HTR-8/SVneo (cell line): Measurements from ENCODE around the gene ETS1.

ENCODE experiments used
- DNase-seq: peaks from one replicate; pipeline ENCODE4 v3.0.0; 2011; ENCODE audit warnings: low spot score, mixed read lengths; ENCODE audit not compliant: insufficient read length
- FAIRE-seq: peaks from 2 replicates; lab custom pipeline; 2011; peaks lifted over from hg19 to GRCh38; lab: Jason Lieb, UNC

The ETS1 gene

DNA sequence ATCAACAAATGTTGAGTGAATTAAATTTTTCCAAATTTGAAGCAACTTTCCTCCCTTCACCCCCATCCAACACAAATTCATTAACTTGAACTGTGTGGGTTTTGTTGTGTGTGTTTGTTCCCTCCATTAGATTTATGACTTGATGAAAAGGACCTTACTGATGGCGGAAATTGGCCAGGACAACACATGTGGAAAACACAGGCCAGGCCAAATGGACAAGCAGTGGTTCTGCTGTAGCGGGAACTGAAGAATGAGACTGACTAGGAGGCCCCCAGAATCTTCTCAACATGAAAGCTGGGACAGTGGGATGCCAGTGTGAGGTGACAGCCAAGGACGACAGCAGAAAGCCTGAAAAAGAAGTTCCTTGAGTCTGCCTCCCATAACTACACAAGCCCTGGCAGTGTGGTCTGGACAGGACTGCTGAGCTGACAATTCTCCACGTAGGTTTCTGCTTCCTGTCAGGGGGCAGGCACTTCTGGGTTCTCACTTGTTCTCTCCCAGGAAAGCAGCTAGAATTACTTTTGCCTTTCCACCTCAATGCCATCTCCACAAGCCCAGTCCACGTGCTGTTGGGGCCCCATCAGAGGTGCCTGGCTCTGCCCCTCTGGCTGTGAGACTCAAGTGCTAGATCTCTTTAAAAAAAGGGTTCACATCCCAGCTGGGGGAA lies 94.3 kb downstream of the ETS1 start:
- DNase-seq (no peak), FAIRE-seq (no peak)

DNA sequence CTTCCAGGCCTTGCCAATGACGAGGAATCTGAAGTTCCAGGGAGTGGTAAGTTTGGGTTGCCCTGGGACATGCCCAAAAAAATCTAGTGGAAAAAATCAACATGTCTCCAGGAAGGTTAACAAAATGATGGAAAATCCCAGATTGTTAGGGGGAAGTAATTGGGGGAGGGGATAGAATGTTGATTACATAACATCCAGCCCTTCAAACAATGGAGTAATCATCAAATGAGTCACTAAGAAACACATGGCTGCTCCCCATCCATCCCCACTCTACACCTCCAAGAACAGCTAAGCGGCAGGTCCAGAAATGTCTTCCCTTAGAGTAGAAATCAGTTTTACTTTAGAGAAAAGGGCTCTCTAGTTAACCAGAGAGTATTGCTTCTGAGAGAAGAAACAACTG lies 94.9 kb downstream of the ETS1 start:
- DNase-seq = no peak
- no peak for FAIRE-seq

DNA sequence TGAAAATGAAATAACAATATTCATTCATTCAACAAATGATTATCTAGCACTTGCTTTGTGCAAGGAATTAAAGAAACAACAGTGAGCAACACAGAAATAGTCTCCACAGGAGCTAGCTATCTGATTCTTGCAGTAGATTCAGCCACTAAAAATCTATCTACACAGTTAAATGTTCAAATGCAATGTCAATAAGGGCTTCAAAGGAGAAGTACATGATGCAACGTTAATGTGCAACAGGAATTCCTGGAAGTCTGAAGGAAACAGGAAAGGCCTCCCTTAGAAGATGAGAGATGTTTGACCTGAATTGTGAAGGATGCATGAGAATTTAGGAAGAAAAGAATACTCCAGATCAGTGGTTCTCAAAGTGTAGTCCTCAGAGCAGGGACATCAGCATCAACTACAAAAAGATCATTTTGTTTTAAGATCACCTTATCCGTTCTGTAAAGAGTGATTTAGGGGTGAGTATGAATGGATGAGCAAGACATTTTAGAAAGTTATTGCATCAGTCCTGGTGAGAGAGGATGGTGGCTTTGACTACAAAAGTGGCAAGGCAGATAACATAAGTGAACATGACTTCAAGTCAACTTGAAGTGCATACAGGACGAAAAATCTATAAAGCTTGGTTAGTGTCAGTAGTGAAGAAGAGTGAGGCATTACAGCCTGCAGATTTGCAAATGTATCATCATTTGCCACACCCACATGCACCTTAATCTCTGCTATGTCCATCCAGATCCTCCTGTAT lies 96.0 kb downstream of the ETS1 start:
- DNase-seq = no peak

DNA sequence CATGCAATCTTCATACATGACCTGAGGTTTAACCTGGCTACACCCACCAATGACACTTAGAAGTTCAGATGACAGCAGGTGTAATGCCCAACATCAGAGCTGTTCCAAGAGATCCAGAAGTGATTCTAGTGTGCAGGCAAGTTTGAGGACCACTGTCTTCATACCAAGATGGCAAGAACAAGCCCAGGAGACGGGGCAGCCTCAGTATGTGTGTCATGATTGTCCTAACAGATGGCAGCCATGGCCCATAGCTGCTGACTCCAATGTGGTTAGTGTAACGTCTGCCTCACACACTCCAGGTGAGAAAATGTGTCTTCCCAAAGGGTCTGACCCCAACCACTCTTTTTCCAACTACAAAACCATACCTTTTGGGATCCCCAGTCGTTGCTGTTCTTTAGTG lies 97.3 kb downstream of the ETS1 start:
- no peak for FAIRE-seq
- DNase-seq = no peak

More for the DNA sequence above, 96.0 kb downstream of the ETS1 start:
- no peak for FAIRE-seq

DNA sequence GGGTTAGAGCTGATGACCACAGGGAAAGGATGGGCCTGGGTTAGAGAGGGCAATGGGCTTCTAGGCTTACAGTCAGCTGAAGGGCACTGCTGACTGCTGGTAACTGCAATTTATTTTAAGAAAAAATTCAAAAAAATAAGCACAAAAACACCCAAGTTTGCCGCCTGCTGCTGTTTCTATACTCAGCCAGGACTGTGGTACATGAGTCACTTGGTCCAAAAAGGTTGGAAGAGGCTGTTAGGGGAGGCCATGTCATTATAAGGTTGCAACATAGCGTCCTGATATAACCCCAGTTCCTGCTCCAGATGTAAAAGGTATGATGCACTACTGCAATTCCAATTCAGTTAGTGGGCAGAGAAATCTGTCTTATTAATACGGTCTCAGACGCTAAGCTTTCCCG lies 98.9 kb downstream of the ETS1 start:
- no peak for DNase-seq
- FAIRE-seq = no peak

DNA sequence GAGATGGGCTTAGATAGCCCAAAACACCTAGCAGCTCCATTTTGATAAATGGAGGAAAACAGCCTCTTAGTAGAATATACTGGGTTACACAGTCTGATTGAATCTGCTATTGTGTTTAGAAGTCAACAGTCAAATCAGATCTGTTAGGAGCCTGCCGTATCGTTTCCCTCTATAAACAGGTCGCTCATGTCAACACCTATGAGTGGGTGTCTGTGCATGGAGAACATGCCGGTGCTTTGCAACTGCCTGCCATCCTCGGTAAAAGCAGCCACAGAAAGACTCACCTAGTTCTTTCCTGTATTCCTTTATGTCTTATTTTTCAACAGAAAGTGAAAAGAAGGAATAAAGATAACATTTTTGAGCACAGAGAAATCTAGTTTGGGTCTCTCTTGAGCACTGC lies 99.4 kb downstream of the ETS1 start:
- FAIRE-seq (no peak), DNase-seq (no peak)

DNA sequence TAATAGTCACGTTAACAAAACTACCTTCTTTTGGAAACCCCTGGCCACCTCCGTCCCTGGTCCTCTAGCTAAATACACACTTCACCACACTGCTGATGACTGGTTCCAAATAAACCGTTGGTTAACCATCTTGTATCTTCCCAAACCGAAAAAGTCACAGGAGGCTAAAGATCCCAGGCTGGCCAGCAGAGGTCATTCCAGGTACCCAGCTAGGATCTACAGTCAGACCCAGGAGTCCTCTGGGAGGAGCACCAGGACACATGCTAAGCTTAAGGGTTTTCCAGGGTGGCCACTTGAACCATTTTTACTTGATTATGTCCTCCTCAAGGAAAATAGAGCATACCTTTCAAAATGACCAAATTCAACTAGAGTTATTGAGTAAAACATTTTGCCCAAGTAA lies 103.2 kb downstream of the ETS1 start:
- FAIRE-seq (no peak), DNase-seq (no peak)

DNA sequence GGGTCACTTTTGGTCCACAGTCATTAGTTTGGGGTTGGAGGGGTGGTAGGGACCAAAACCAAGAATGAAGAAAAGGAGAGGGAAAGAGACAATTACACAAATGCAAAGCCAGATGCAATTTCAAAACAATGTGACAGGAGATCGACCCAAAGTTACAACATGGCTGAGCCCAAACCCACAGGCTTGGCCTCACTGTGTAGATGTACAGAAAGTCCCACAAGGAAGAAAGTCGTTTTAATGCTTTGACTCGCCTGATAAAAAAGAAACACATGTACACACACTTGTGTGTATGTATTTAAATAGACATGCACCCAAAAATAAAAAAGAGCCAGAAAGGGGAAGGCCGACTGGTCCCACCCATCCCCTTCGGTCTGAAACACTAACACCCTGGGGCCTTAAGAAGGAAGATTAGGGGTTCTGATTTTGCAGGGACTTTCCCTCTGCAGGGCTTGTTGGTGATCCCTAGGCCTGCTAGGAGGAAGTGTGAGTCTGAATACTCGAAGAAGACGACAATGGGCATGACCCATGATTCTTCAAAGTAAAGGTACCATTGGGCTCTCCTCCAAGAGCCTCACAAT lies 104.1 kb downstream of the ETS1 start:
- FAIRE-seq (no peak), DNase-seq (no peak)

DNA sequence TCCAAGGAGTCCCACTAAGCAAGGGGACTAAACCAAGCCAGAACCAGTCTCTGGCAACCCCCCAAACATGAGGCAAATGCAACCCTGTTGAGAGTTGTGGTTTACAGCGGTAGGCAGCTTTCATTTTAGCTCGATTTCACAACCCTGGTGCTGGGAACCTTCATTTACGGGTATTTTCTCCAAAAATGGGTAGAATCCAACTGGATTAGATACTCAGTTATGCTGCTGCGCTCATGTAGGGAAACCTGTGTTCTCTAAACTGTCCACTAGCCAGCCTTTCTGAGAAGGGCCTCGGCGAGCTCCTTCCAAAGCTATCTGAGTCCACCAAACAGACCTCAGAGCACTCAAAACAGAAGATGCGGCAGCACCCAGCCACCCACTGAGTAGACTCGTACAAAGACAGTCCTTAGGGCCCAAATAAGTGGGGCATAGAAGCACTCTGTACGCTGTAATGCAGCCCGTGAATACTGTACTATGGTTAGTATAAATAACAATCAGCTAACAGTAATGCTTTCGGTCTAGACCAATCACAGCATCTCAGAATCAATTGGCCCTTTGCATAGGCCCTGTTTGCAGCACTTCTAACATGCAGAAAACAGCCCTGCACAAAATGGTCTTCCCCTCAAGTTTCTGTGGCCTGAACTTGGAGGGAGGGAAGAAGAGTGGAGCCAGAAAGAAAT lies 104.7 kb downstream of the ETS1 start:
- DNase-seq (no peak), FAIRE-seq (no peak)

DNA sequence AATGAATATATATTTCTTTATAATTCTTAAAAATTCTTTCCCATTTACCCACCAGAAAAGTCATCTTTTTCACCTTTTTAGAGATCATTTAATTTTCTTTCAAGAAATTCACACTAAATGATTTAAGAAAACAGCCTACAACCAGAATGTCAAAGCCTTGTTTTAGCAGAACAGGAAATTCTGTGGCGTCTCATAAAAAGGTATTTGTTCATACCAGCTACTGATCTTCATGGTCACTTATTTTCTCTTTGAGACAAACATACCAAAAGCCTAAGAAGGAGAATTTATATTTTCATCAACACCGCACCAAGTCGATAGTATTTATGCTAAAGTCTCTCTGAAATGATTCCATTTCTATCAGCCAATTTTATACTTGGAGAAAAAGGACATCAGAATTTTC lies 105.3 kb downstream of the ETS1 start:
- no peak for FAIRE-seq
- DNase-seq = no peak

DNA sequence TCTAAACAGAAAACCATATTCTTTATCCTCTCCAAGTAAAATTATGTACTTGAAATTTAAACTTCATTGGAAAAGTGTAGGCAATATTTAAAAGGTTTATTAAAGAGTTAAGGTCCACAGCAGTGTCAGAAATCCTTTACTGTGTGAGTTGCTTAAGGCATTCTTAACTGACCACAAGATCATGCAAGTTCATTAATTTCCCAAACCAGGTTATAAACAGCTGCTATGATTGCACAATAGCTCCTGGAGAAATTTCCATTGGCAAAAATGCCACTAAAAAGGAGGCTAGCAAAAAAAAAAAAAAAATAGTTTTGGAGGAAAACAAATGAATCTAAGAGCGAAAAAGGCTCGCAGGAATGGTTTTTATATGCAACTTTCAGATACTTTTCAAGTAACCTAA lies 106.2 kb downstream of the ETS1 start:
- DNase-seq (peak; percentile 49), FAIRE-seq (no peak)

DNA sequence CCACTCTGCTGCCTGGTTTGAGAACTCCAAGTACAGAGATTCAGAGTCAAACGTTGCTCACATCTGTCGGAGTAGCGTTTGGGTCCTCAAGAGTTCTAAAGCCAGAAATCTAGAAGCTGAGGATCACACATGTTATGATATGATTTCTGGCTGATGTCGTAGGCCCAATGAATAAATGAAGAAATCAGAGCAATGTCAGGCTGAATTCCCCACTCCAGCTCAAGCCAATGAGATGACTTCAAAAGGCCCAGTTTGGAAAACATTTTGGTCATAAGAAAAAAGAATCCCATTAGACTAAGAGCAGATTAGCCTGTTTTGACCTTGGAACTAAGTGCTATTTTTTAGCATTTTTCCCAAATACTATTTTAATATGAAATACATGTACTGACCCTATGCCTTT lies 106.7 kb downstream of the ETS1 start:
- FAIRE-seq (no peak), DNase-seq (no peak)

DNA sequence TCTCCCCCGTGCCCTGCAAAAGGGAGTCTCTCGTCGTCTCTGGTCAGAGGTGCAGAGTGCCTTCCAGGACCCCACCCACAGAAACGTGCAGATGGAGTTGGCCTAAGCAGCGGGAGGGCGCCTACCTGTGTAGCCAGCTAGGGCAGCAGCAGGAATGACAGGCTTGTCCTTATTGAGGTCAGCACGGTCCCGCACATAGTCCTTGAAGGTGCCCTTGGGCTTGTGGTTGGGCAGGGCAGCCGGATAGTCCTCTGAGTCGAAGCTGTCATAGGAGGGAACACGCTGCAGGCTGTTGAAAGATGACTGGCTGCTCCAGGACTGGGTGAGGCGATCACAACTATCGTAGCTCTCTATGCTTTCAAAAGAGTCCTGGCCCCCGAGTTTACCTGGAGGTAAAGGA lies 107.3 kb downstream of the ETS1 start:
- FAIRE-seq = no peak
- no peak for DNase-seq

DNA sequence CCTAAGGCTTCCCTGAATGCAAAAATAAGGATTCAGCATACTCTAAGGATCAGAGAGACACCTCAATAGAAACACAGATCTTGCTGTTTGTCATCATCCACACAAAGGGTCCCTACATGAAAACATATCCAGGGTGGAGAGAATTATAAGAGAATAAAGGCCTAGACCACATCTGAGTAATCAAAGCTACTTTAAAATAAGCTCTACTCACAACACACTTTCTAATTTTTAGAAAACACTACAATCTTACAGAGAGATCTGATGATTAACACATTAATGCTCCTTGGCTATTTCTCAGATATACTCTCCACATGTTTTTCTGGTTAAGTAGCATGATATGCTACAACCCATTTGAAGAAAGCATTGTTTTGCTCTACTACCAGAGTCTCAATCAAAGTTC lies 108.2 kb downstream of the ETS1 start:
- FAIRE-seq (no peak), DNase-seq (no peak)

DNA sequence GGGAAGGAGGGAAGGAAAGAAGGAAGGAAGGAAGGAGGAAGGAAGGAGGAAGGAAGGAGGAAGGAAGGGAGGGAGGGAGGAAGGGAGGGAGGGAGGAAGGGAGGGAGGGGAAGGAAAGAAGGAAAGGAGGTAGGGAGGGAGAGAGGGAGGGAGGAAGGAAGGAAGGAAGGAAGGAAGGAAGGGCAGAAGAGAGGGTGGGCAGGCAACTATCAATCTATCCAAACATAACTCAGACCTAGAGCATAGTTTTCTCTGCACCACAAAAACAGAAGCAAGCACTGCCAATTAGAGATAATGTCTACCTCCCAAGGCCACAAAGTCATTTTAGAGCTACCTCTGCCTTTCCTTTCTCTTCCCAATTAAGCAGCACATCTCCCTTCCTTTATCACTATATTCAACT lies 109.1 kb downstream of the ETS1 start:
- FAIRE-seq = no peak
- no peak for DNase-seq

DNA sequence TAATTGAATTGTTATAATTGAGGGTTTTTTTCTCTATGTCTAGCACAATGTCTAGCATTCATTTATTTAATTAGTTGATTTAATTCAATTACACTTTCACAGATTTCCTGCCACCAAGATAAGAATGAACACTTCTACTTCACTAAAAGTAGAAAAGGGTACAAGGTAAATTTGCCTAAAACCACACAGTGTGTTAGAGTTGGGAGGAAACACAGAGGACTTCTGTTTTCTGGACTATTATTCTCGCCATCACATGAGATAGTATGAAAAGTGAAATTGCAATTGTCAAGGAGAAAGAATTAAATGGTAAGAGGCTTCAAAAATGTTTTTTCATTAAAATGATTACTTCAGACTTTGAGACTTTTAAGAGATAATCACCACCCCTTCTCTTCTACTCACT lies 109.5 kb downstream of the ETS1 start:
- FAIRE-seq = no peak
- DNase-seq = no peak

DNA sequence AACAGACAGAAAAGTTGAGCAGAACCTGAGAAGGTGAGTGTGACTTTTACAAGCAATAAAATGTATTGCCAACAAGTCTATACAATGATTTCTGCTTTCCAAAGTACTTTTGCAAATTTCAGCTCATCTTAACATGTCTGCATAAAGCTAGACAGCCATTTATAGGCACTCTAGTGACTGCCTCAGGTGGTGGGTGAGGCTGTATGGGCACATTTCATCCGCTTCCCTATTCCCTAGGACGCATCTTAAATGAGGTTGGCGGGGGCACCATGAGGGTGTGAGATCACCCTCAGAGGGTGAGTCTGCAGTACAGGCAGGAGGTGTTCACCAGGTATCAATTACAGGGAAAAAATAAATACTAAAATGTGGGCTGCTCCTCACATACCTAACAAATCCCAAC lies 110.1 kb downstream of the ETS1 start:
- no peak for DNase-seq
- FAIRE-seq = no peak

DNA sequence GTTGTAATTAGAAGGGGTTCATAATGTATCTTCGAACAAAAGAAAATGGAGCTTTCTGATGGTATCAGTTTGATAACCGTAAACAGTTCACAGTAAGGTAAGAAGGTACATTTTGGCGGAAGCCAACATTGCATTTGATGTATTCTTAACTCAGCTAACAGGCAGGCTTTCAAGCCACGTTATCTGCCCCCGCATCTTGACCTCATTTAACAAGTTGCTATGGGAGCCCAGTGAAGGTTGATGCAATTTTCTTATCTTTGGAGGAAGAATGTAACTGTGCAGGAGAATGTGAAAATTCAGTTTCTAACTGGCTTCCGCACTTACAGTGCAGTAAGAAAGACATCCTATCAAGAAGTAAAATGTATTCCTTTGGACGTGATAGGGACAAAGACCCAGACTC lies 110.6 kb downstream of the ETS1 start:
- FAIRE-seq (no peak), DNase-seq (no peak)

DNA sequence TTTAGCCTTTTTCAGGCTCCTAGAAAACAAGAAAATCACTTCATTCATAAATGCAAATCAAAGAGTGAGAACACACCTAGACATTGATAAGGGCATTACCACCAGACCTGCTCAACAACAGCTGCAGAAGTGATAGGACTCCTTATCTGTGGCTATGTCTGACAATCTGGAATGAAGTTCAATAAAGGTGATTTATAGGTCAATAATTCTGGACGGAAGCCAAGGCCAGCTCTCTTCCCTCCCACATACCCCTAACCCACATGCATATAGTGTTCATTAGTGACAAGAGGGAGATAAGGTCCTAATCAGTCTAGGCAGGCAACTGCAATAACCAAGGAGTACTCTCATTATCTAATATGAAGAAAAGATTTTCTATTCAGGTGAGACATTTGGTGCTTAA lies 111.3 kb downstream of the ETS1 start:
- FAIRE-seq (no peak), DNase-seq (no peak)

DNA sequence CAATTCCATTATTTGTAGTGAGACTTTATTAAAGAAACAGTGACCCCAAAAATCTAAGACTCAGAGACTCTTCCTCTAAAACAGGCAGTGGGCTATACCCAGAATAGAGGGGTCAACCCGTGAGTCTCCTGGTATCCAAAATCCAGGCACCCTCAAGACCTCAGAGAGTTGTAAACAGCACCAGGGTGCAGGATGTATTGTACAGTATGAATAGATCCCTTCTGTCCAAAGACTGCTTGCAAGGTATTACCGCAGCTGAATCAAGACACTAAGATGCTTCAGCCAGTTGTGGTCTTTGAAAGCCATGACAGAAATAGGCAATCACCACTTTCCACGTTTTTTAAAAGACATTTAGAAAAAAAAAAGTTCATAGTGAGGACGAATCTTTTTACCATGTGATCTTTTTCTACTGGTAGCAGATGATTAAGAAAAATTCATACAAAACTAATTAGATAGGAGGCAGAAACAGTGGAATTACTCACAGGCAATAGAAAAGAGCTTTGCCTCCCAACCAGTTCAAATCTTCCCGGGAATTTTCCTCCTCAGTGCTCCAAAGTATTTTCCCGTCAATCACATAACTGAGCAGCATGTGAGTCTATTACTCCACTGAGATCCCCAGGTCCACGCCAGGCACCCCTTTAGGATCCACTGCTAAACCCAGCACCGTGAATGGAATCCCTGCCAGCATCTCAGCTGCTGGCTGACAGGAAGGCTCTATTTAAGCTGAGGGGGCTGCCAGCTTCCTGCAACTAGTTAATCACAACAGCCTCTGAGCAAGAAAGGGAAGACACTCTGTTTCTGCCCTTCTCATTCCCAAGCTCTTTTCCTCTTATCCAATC lies 113.1 kb downstream of the ETS1 start:
- FAIRE-seq = no peak
- no peak for DNase-seq
